ENCODE data around the gene ELOA2.
"Not testable (repeated sequence)": the region's sequence is repeated elsewhere in the genome, so short reads cannot be mapped to it uniquely, and the experiment has no call there.

Gene ELOA2

DNA sequence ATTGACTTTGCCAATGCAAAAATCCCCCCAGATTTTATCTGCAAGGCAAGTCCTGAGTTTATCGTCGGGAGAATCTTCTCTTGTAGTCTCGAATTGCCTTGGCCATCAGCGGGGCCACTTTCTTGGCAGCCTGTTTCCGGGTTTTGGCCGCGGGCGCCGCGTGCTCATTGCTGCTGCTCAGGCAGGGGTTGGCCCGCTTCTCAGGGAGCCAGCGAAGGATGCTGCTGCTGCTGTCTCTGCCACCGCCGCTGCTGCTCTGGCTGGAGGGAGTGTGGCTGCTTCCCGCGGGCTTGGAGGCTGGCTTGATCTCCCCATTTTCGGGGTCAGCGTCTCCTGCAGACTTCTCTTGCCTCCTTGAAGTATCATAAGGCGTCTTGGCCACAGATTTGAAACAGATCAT lies 2.5 kb downstream of the ELOA2 start:
- TF ChIP-seq, protein P1, sequence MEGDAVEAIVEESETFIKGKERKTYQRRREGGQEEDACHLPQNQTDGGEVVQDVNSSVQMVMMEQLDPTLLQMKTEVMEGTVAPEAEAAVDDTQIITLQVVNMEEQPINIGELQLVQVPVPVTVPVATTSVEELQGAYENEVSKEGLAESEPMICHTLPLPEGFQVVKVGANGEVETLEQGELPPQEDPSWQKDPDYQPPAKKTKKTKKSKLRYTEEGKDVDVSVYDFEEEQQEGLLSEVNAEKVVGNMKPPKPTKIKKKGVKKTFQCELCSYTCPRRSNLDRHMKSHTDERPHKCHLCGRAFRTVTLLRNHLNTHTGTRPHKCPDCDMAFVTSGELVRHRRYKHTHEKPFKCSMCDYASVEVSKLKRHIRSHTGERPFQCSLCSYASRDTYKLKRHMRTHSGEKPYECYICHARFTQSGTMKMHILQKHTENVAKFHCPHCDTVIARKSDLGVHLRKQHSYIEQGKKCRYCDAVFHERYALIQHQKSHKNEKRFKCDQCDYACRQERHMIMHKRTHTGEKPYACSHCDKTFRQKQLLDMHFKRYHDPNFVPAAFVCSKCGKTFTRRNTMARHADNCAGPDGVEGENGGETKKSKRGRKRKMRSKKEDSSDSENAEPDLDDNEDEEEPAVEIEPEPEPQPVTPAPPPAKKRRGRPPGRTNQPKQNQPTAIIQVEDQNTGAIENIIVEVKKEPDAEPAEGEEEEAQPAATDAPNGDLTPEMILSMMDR (conservative IDR thresholded peaks at IDR 0.05) = no peak
- no peak overlapping the region for H3K27ac ChIP-seq

DNA sequence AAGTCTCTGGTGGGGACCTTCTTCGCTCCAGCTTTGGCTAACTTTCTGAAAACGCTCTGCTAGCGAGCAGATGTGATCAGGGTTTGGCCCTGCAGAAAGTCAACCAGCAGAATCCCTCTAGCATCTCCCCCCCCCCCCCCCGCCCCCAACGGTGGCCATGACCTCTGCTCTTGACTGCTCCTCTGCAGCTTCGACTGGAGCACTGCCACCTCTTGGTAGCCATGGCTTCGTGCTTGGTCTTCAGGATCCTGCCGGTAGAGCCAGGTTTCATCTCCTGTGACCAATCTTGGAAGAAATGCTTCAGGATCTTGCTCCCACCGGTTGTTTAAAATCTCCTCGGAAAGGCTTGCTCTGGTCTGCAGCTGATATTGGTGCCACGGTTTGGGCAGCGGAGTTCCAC lies 4.5 kb downstream of the ELOA2 start:
- H3K27ac ChIP-seq = not testable (repeated sequence)

DNA sequence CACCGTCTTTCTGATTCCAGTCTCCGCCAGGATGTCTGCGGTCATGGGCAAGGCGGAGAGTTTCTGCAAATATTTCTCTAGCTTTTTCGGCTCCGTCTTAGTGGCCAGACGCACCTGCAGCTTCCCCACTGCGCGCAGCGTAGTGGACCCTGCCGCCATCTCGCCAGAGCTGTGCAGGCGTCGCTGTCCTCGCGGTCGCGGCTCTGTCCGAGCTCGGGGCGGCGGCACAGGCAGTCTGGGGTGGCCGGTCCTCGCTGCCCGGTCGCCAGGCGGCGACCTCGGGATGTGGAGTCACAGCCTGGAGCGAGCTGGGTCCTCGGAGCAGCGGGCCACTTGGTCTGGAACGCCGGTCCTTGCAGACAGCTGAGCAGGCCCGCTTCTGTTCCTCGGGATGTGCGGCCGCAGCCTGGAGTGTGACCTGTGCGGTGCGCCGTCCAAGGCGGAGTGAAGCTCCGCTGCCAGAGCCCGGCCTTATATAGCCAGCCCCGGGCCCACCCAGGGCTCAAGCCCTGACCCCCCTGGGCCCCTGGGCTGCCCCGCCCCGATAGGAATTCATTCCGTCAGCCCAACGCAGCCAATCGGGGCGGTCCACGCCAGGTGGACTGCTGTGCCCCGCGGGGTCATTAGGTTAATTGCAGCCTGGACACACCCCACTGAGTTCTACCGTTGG lies 5.6 kb downstream of the ELOA2 start:
- not testable (repeated sequence) for H3K27ac ChIP-seq

DNA sequence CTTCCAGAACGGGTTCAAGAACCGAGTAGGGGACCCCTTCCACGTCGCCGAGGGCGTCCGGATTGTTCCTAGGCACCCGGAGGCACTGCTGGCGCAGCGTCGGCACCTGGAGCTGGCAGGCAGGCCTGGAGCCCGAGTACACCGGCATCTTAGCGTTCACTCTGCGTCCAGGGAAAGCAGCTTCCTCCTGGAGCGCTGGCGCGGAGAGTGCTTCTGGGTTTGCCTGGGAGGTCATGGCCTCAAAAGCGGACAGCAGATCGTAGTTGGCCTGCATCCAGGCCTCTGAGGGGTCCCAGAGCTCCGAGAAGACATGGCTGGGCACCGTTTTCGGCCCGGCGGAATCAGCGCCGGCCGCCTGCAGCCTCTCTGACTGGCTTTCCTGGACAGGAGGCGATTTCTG lies 6.7 kb downstream of the ELOA2 start:
- H3K27ac ChIP-seq = not testable (repeated sequence)

DNA sequence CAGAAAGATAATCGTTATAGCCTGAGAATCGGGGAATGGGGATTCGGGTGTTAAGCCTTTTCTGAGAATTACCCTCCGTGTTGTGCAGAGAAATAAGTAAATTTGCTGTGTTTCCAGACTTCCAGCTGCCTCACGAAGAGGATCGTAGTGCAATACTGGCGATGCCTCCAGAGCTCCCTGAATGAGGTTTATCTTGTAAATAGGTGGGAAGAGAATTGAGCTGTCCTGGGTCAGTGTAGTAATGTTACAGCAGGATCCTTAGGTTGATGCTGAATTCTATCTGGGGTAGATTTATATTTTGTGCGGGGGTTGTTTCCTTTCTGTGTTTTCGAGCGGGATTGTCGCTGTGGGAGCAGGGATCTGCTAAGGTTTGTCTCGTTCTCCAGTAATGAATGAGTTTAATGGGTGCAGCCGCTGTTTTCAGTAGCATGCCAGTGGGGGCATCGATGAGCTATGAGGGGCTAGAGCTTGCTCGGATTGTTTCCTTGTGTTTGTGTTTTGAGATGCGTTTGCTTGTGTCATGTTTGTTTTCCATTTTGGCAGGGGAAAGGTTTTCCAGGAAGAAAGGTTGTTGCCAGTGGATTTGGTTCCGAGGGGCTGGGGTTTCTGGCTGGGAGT lies 9.8 kb downstream of the ELOA2 start:
- H3K27ac ChIP-seq = not testable (repeated sequence)

DNA sequence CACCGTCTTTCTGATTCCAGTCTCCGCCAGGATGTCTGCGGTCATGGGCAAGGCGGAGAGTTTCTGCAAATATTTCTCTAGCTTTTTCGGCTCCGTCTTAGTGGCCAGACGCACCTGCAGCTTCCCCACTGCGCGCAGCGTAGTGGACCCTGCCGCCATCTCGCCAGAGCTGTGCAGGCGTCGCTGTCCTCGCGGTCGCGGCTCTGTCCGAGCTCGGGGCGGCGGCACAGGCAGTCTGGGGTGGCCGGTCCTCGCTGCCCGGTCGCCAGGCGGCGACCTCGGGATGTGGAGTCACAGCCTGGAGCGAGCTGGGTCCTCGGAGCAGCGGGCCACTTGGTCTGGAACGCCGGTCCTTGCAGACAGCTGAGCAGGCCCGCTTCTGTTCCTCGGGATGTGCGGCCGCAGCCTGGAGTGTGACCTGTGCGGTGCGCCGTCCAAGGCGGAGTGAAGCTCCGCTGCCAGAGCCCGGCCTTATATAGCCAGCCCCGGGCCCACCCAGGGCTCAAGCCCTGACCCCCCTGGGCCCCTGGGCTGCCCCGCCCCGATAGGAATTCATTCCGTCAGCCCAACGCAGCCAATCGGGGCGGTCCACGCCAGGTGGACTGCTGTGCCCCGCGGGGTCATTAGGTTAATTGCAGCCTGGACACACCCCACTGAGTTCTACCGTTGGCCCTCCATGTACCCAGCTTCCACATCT lies 11.5 kb downstream of the ELOA2 start:
- H3K27ac ChIP-seq = not testable (repeated sequence)

DNA sequence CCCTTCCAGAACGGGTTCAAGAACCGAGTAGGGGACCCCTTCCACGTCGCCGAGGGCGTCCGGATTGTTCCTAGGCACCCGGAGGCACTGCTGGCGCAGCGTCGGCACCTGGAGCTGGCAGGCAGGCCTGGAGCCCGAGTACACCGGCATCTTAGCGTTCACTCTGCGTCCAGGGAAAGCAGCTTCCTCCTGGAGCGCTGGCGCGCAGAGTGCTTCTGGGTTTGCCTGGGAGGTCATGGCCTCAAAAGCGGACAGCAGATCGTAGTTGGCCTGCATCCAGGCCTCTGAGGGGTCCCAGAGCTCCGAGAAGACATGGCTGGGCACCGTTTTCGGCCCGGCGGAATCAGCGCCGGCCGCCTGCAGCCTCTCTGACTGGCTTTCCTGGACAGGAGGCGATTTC lies 12.6 kb downstream of the ELOA2 start:
- not testable (repeated sequence) for H3K27ac ChIP-seq

DNA sequence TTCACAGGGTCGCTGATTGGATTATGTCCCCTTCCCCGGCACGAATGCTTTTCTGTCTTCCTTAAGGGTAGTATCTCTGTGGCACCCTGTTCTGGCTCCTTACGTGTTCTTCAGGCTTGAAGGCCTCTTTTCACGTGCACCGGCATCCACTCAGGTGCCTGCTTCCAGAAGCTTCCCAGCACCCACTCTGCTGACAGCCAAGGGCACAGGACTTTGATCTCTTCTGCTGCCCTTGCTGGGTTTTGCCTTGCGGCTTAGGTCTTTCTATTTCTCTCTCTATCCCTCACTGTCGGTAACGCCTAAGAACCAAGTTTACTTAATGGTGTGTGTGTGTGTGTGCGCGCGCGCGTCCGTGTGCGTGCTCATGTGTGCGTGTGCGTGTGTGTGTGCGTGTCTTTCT lies 14.7 kb downstream of the ELOA2 start:
- H3K27ac ChIP-seq = not testable (repeated sequence)

DNA sequence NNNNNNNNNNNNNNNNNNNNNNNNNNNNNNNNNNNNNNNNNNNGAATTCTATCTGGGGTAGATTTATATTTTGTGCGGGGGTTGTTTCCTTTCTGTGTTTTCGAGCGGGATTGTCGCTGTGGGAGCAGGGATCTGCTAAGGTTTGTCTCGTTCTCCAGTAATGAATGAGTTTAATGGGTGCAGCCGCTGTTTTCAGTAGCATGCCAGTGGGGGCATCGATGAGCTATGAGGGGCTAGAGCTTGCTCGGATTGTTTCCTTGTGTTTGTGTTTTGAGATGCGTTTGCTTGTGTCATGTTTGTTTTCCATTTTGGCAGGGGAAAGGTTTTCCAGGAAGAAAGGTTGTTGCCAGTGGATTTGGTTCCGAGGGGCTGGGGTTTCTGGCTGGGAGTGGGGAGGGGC lies 15.6 kb downstream of the ELOA2 start:
- not testable (repeated sequence) for H3K27ac ChIP-seq
